HG02798 (cell line): ENCODE results near the gene CCR3.
A peak's percentile ranks its signal among the peaks of the same experiment; 100 is the strongest.
"Not testable (repeated sequence)": the region's sequence is repeated elsewhere in the genome, so short reads cannot be mapped to it uniquely, and the experiment has no call there.

ENCODE experiments used
- ATAC-seq: cut with Tn5 transposase; IDR thresholded peaks from one replicate; pipeline ENCODE4 v1.9.1; 2021; ENCODE audit warnings: mild to moderate bottlenecking; ENCODE audit not compliant: unreplicated experiment, poor library complexity

Gene CCR3

GRCh38 chr3:46242120-46242519 lies at the start of gene CCR3:
CCR3 (plus strand) TSS chr3:46242460; CDS start chr3:46265159, 22,699 bp downstream.
- no peak for ATAC-seq

GRCh38 chr3:46192939-46193338 lies 49.3 kb upstream of the CCR3 start:
- ATAC-seq = no peak

GRCh38 chr3:46193436-46193835 lies 48.8 kb upstream of the CCR3 start:
- ATAC-seq = no peak

- ATAC-seq = no peak
Observed at GRCh38 chr3:46194868-46195553, 47.2 kb upstream of the CCR3 start.

GRCh38 chr3:46196261-46196957 lies 45.9 kb upstream of the CCR3 start:
- ATAC-seq = no peak

GRCh38 chr3:46200211-46200610 lies 42.0 kb upstream of the CCR3 start:
- ATAC-seq = no peak

GRCh38 chr3:46200790-46201189 lies 41.5 kb upstream of the CCR3 start:
- no peak for ATAC-seq

GRCh38 chr3:46202535-46202934 lies 39.7 kb upstream of the CCR3 start:
- ATAC-seq = no peak

- ATAC-seq = no peak
Observed at GRCh38 chr3:46203681-46204080, 38.6 kb upstream of the CCR3 start.

- ATAC-seq = no peak
Observed at GRCh38 chr3:46205286-46205960, 36.8 kb upstream of the CCR3 start.

GRCh38 chr3:46206282-46207015 lies 35.8 kb upstream of the CCR3 start:
- ATAC-seq = no peak

- not testable (repeated sequence) for ATAC-seq
Observed at GRCh38 chr3:46207514-46207913, 34.7 kb upstream of the CCR3 start.

- ATAC-seq = peak; percentile 52
Observed at GRCh38 chr3:46208167-46208704, 34.0 kb upstream of the CCR3 start, which contains the start of gene CCR1. CCR1 (minus strand) TSS chr3:46208313; CDS start chr3:46204313, 4,000 bp downstream.

- ATAC-seq = no peak
Observed at GRCh38 chr3:46209053-46209452, 33.2 kb upstream of the CCR3 start.

- ATAC-seq = no peak
Observed at GRCh38 chr3:46209746-46210470, 32.4 kb upstream of the CCR3 start.

GRCh38 chr3:46212101-46212500 lies 30.2 kb upstream of the CCR3 start:
- ATAC-seq = no peak

- ATAC-seq = no peak
Observed at GRCh38 chr3:46213201-46213600, 29.1 kb upstream of the CCR3 start.

- no peak for ATAC-seq
Observed at GRCh38 chr3:46214751-46215352, 27.4 kb upstream of the CCR3 start.

- no peak for ATAC-seq
Observed at GRCh38 chr3:46215810-46216414, 26.3 kb upstream of the CCR3 start.
